Liver (tissue), 3 donors: Measurements from ENCODE around the gene PTPRQ.

Experiments
- HNF4G ChIP-seq: IDR thresholded peaks from 2 replicates; pipeline ENCODE4 v1.6.1; 2016; ENCODE audit warnings: antibody characterized with exemption
- RAD21 ChIP-seq, 2 donors: IDR thresholded peaks; 2 replicates each; pipeline ENCODE4 v1.6.1; 2016; ENCODE audit warnings: antibody characterized with exemption in 2 of 2, mild to moderate bottlenecking in 2 of 2
- TAF1 ChIP-seq: conservative IDR thresholded peaks from 2 replicates; pipeline ENCODE4 v1.6.1; 2016; ENCODE audit warnings: antibody characterized with exemption, mild to moderate bottlenecking
- YY1 ChIP-seq: IDR thresholded peaks from 2 replicates; pipeline ENCODE4 v1.6.1; 2016; ENCODE audit warnings: antibody characterized with exemption, mild to moderate bottlenecking
- TF ChIP-seq, protein P1 (sequence below): fragments of 150-350 bp; IDR thresholded peaks from 2 replicates; pipeline ENCODE4 v1.5.1; 2017; ENCODE audit warnings: improper control_type of control experiment, low read depth, low read length; ENCODE audit not compliant: missing input control
- TF ChIP-seq, protein P2 (sequence below): IDR thresholded peaks from 2 replicates; pipeline ENCODE4 v1.6.1; 2016; ENCODE audit warnings: antibody characterized with exemption
- TF ChIP-seq, protein P3 (sequence below): IDR thresholded peaks from 2 replicates; pipeline ENCODE4 v1.6.1; 2016; ENCODE audit warnings: antibody characterized with exemption
- TF ChIP-seq, protein P4 (sequence below): IDR thresholded peaks from 2 replicates; pipeline ENCODE4 v1.6.1; 2016; ENCODE audit warnings: antibody characterized with exemption
- donor health status: healthy.
- donor health status: healthy.

- TF ChIP-seq, protein P1, sequence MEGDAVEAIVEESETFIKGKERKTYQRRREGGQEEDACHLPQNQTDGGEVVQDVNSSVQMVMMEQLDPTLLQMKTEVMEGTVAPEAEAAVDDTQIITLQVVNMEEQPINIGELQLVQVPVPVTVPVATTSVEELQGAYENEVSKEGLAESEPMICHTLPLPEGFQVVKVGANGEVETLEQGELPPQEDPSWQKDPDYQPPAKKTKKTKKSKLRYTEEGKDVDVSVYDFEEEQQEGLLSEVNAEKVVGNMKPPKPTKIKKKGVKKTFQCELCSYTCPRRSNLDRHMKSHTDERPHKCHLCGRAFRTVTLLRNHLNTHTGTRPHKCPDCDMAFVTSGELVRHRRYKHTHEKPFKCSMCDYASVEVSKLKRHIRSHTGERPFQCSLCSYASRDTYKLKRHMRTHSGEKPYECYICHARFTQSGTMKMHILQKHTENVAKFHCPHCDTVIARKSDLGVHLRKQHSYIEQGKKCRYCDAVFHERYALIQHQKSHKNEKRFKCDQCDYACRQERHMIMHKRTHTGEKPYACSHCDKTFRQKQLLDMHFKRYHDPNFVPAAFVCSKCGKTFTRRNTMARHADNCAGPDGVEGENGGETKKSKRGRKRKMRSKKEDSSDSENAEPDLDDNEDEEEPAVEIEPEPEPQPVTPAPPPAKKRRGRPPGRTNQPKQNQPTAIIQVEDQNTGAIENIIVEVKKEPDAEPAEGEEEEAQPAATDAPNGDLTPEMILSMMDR: no peak
- TF ChIP-seq, protein P2, sequence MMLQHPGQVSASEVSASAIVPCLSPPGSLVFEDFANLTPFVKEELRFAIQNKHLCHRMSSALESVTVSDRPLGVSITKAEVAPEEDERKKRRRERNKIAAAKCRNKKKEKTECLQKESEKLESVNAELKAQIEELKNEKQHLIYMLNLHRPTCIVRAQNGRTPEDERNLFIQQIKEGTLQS: no peak
- no peak for TF ChIP-seq TAF1
- no peak for TF ChIP-seq RAD21 (IDR thresholded peaks at IDR 0.05)
- no peak for TF ChIP-seq HNF4G
- TF ChIP-seq, protein P3, sequence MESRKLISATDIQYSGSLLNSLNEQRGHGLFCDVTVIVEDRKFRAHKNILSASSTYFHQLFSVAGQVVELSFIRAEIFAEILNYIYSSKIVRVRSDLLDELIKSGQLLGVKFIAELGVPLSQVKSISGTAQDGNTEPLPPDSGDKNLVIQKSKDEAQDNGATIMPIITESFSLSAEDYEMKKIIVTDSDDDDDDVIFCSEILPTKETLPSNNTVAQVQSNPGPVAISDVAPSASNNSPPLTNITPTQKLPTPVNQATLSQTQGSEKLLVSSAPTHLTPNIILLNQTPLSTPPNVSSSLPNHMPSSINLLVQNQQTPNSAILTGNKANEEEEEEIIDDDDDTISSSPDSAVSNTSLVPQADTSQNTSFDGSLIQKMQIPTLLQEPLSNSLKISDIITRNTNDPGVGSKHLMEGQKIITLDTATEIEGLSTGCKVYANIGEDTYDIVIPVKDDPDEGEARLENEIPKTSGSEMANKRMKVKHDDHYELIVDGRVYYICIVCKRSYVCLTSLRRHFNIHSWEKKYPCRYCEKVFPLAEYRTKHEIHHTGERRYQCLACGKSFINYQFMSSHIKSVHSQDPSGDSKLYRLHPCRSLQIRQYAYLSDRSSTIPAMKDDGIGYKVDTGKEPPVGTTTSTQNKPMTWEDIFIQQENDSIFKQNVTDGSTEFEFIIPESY: no peak
- TF ChIP-seq, protein P4, sequence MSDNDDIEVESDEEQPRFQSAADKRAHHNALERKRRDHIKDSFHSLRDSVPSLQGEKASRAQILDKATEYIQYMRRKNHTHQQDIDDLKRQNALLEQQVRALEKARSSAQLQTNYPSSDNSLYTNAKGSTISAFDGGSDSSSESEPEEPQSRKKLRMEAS: no peak
- TF ChIP-seq YY1: no peak
These were observed 237.8 kb downstream of the PTPRQ start for GRCh38 chr12:80681786-80682185.
